GM15510 (cell line): ENCODE data around the gene RAX2.

Experiments used
- POLR2A ChIP-seq: IDR thresholded peaks from 3 replicates; pipeline ENCODE4 v1.6.1; 2011; ENCODE audit warnings: borderline replicate concordance; ENCODE audit not compliant: insufficient read length; ENCODE audit errors: extremely low read depth

RAX2 gene

GRCh38 chr19:3771906-3772455 is at the start of gene RAX2:
TSS of gene RAX2 (minus strand) at chr19:3772228. CDS start at chr19:3771742, 486 bp downstream.
- no peak for TF ChIP-seq POLR2A

DNA sequence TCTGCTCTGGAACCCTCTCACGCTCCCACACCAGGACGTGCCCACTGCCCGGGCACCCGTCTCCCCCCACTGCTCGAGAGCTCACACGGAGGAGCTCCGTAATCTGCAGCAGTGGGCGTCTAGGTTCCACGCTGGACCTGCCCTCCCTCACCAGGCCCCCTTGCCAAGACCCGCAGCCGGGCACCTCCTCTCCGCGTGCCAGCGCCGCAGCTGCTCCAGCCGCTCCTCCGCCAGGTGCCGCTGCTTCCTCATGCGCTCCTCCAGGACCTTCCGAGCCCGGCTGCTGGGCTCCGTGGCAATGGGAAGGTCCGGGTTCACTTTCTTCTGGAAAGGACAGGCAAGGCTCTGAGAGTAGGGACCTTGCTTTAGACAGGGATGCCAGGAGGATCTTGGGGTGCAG is 49.1 kb upstream of the RAX2 start:
- TF ChIP-seq POLR2A = no peak

DNA sequence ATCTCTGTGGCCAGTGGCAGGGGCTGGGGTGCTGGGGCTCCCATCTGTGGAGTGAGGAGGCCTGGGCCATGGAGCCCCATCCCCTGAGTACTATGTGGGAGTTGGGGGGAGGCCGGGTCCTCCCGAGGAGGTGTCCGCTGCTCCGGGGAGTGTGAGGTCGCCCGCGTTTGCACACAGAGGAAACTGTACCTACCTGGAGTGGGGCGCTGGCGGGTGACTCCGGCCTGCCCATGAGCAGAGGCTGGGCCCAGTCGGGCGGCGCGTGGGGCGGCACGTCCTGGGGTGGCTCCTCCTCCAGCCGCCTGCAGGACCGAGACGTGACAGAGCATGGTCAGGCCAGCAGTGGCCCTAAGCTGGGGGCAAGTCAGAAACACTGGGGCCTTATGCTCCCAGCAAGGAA is 48.0 kb upstream of the RAX2 start:
- TF ChIP-seq POLR2A = no peak

DNA sequence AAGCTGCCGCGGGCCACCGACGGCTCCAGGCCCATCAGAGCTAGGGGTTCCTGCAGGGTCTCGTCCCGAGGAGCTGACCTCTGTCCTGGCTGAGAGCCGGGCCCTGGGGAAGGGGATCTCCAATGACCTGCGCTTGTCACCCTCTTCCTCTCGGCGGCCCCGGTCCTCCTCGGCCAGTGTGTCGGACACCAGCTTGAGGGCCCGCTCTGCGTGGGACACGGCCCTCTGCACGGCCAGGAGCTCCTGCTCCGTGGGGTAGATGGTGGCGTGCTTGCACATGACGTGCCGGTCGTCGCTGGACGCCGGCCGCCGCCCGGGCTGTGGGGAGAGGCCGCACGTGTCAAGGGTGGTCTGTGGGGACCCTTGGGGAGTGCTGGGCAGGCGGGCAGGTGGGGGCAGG is 46.9 kb upstream of the RAX2 start:
- no peak for TF ChIP-seq POLR2A

GRCh38 chr19:3818466-3818865 is 46.4 kb upstream of the RAX2 start:
- no peak for TF ChIP-seq POLR2A

GRCh38 chr19:3817761-3818160 is 45.7 kb upstream of the RAX2 start:
- no peak for TF ChIP-seq POLR2A

- no peak for TF ChIP-seq POLR2A
Observed at GRCh38 chr19:3816566-3817218, 44.7 kb upstream of the RAX2 start.

DNA sequence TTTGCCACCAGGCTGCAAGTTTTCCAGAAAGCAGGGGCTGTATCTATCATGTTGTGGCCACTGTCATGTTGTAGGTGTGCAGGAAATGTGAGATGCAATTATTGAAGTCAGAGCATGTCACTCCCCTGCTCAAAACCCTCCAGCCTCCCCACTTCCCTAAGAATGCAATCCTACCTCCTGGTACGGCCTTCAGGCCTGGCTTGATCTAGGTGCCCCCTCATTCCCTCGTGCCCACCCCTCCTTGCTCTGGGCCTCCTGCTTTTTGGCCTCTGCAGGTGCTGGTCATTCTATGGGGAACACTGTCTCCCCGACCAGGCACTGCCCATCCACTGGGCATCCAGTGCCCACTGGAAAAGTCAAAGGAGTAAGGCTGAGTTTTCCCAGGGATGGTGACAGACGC is 42.6 kb upstream of the RAX2 start:
- TF ChIP-seq POLR2A = no peak

DNA sequence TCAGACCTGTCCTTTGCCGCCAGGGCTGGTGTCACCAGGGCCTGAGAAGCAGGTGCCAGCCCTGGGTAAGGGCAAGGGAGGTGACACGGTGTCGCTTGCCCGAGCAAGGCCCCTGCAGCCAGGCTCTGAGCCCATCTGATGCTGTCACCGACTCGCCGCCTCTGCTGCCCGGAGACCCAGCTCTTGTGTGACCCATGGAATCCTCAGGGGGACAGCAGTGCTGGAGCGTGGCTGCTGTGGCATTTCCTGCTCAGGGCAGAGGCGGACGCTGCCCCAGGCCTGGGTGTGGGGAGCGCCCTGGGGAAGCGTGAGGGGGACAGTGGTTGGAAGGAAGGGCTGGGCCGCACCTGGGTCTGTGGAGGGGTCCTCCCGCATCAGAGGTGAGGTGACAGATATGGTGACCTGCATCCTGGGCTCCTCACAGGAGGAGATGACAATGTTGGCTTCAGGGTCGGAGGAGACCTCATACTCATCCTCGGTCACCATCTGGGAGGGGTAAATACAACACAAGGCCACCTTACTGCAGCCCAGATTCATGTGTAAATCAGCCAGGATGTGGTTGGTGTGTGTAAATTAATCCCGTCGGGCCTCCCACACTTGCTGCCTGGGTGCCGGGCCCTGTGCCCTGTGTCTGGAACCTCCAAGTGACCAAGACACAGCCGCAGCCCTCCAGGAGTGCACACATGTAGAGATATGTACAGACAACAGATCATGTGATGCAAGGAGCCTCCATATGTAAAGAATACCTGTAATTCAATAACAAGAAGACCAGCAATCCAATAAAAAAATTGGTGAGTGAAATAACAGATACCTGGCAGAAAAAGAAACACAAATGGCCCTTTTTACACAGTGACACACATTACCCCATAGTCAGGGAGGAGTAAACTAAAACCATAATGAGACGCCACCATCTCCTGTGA is 41.7 kb upstream of the RAX2 start:
- TF ChIP-seq POLR2A = no peak

GRCh38 chr19:3810708-3811355 is 38.8 kb upstream of the RAX2 start:
- no peak for TF ChIP-seq POLR2A

DNA sequence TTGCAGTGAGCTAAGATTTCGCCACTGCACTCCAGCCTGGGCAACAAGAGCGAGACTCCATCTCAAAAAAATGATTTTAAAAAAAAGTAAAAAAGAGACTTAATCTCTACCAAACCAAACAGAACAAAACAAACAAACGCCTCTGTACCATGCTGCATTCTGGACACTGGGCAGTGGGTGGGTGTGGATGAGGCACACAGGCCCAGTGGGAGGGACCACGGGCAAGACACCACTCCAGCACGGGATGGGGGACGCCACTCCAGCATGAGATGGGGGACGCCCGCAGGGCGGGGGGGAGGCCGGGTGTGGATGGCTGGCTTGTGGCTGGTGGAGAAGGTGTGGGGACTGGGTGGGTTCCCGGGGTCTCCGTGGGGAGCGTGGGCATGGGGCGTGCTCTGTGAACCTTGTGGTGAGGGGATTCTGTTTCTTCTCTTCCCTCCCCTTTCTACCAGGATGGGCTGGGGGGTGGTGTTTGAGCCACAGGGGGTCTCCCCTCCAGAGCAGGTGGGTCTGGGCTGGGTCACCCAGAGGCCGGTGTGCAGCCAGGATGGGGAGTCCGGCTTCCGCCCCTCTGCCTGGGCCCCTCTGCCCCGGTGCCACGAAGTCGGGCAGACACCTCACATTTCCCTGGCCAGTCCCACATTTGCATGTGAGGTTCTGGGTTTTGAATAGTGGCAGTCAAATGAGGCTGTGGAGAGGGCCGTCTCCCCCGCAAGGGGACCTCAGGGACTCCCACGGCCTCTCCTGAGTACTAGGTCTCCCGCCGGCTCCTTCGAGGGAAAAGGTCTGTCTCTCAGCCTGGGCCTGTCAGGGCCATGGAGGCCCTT is 38.1 kb upstream of the RAX2 start:
- peak; percentile 38 for TF ChIP-seq POLR2A

GRCh38 chr19:3808420-3809143 is 36.6 kb upstream of the RAX2 start:
- no peak for TF ChIP-seq POLR2A

DNA sequence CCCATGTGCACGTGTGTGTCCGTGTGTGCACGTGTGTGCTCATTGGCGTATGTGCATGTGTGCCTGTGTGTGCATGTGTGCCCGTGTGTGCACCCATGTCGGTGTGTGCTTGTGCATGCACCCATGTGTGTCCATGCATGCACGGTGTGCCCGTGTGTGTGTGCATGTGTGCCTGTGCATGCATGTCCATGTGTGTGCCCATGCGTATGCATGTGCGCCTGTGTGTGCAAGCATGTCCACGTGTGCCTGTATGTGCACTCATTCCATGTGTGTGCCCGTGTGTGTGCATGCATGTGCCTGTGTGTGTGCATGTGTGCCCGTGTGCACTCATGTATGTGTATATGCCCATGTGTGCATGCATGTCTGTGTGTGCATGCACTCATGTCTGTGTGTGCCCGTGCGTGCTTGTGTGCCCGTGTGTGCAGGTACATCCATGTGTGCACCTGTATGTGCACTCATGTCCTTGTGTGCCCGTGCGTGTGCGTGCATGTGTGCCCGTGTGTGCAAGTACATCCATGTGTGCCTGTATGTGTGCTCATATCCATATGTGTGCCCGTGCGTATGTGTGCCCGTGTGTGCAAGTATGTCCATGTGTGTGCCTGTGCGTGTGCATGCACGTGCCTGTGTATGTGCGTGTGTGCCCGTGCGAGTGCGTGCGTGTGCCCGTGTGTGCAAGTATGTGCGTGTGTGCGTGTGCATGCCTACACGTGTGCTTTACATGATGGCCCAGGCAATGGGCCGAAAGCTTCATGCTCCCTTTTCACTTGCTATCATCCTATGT is 35.7 kb upstream of the RAX2 start:
- TF ChIP-seq POLR2A = no peak

- no peak for TF ChIP-seq POLR2A
Observed at GRCh38 chr19:3807131-3807480, 35.1 kb upstream of the RAX2 start.

DNA sequence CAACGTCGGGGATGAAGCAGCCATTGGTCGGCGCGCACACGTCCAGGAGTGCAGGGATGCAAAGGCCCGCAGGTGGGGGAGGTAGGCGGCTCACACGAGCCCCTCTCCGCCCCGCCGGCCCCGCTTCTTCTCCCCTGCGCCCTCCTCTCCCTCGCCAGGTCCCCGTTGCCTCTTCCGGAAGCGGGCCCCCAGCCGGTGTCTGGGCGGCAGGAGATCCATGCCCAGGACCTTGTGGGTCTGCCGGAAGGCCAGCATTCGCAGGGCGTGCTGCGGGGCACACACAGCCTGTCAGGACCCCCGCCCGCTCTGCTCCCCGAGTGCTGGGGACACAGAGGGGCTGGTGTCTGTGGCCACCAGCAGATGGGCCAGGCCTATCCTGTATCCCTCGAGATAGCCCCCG is 33.8 kb upstream of the RAX2 start:
- TF ChIP-seq POLR2A = no peak
